LNCAP (cell line): ENCODE results near the gene BRAT1.

ENCODE experiments used
- CTCF ChIP-seq: fragments of 450-650 bp; IDR thresholded peaks from 2 replicates; pipeline ENCODE4 v1.5.1; 2017; ENCODE audit warnings: mild to moderate bottlenecking

The BRAT1 gene

DNA sequence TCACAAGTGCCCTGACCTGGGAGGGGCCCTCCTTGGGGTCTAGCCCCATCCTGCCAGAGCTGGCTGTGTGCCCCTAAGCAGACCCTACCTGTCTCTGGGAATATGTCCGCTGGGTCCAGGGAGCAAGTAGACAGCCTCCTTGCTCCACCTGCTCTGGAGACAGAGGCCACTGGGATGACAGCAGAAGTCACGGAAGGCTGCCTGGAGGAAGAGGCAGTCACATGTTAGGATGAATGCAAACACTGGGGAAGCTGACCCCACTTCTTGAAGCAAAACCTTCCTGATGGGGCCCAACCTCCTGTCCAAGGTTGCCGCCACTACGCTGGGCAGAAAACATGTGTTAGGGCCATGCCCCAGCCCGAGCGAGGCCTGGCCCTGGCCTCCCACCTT is 47.4 kb downstream of the BRAT1 start:
- TF ChIP-seq CTCF = no peak

- TF ChIP-seq CTCF = no peak
These were observed 48.0 kb downstream of the BRAT1 start for GRCh38 chr7:2507208-2507916.

GRCh38 chr7:2505401-2505800 is 49.9 kb downstream of the BRAT1 start:
- TF ChIP-seq CTCF = no peak

GRCh38 chr7:2504889-2505375 is 50.4 kb downstream of the BRAT1 start:
- TF ChIP-seq CTCF = no peak

DNA sequence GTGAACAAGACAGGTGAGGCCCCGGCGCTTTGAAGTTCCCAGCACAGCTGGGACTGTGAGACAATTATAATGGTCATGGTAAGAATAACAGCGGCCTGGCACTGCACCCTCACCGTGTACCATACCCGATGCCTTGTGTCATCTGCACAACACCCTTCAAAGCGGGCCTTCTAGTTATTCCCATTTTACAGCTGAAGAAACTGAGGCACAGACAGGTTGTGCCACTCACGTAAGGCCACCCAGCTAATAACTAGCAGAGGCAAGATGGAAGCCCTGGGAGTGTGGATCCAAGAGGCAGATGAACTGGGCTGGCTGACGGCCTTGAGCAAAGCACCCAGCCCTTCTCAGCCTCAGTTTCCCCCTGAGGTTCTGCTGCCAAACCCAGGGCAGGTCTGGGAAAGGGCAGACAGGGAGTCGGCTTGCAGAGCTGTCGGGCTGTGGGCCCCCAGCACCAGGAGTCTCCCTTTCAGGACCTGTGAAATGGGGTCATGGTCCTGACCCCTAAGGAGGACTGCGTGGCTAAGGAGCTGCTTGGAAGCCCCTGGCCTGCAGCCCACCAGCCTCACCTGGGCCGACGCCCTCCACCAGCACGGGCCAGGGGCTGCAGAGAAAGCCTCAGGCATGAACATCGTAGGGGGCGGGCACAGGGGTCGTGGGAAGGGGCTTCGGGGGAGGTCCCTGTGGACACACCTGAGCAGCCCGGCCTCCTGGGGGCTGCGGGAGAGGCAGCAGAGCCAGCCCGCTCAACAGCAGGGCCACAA is 51.0 kb downstream of the BRAT1 start:
- no peak for TF ChIP-seq CTCF

DNA sequence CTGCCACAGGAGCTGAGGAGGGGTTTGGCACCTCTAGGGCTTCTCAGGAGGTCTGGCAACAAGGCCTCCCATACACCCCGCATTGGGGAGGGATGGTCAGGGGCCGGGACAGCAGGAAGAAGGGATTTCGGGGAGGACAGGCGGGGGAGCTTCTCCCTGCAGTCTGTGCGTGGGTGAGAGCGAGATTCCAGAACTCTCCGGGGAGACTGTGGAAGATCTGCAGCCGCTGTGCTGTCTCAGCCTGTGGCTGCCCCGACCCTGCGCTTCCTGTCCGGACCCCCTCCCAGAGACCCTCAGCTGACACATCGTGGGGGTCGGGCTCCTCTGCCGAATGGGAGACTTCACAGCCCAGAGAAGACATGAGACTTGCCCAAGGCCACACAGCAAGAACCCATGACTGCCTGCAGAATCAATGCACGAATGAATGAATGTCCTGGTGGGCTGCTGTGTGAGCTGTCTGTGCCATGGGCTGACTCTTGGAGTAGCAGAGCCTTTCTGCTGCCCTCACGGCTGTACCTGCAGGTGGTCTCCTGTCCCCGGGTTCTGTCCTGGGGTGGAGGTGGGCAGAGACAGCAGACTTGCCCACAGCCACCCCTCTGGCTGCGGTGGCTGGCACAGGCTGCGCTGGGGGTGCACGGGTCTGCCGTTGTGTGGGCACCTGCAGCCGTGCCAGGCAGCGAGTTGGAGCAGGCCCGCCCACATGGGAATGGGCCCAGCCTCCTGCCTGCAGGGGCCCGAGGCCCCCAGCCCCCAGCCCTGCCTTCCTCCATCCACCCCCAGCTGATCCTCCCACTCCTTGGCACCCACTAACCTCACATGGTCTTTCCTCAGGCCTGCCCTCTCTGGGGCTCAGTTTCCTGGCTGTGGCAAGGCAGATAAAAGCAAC is 52.0 kb downstream of the BRAT1 start:
- TF ChIP-seq CTCF = no peak

- no peak for TF ChIP-seq CTCF
These were observed 52.7 kb downstream of the BRAT1 start for GRCh38 chr7:2502647-2502966.
